GM23248 (cell line): Measurements from ENCODE around the gene VCL. TPM values are rescaled to one million over a fixed set of nuclear protein-coding genes. Genes with fewer than 3 reads are reported as not detected.

ENCODE experiments used
- DNase-seq: peaks from one replicate; pipeline ENCODE4 v3.0.0-alpha.2; 2015
- H2AFZ ChIP-seq: fragments of 200-600 bp; sonication (generic); 2 replicates; pipeline ENCODE4 v1.6.1; 2016; ENCODE audit warnings: antibody characterized with exemption
- H3F3A ChIP-seq: fragments of 200-600 bp; sonication (generic); 2 replicates; pipeline ENCODE4 v1.6.1; 2016; ENCODE audit warnings: mild to moderate bottlenecking, antibody characterized with exemption, mixed run types; ENCODE audit not compliant: insufficient read depth
- H3K27ac ChIP-seq: fragments of 200-600 bp; sonication (generic); 2 replicates; pipeline ENCODE4 v1.5.1; 2016; ENCODE audit warnings: mild to moderate bottlenecking
- H3K27me3 ChIP-seq: fragments of 200-600 bp; sonication (generic); replicated peaks from 2 replicates; pipeline ENCODE4 v1.6.1; 2016; ENCODE audit warnings: mild to moderate bottlenecking; ENCODE audit not compliant: insufficient read depth
- H3K36me3 ChIP-seq: fragments of 200-600 bp; sonication (generic); 2 replicates; pipeline ENCODE4 v1.6.1; 2016; ENCODE audit warnings: low read depth, mild to moderate bottlenecking
- H3K4me1 ChIP-seq: fragments of 200-600 bp; sonication (generic); 2 replicates; pipeline ENCODE4 v1.6.1; 2016; ENCODE audit warnings: mild to moderate bottlenecking; ENCODE audit not compliant: insufficient read depth
- H3K4me2 ChIP-seq: fragments of 200-600 bp; sonication (generic); one replicate; pipeline ENCODE4 v1.6.1; 2016; ENCODE audit warnings: mild to moderate bottlenecking; ENCODE audit not compliant: unreplicated experiment
- H3K4me3 ChIP-seq: fragments of 200-600 bp; sonication (generic); 2 replicates; pipeline ENCODE4 v1.5.1; 2016; ENCODE audit warnings: mild to moderate bottlenecking
- H3K79me2 ChIP-seq: fragments of 200-600 bp; sonication (generic); 2 replicates; pipeline ENCODE4 v1.6.1; 2016; ENCODE audit warnings: mild to moderate bottlenecking; ENCODE audit not compliant: insufficient read depth
- H3K9ac ChIP-seq: fragments of 200-600 bp; sonication (generic); 2 replicates; pipeline ENCODE4 v1.6.1; 2016; ENCODE audit warnings: mild to moderate bottlenecking
- H3K9me2 ChIP-seq: fragments of 200-600 bp; sonication (generic); 2 replicates; pipeline ENCODE4 v1.6.1; 2016; ENCODE audit warnings: mixed run types, mild to moderate bottlenecking, moderate library complexity; ENCODE audit not compliant: insufficient read depth
- H3K9me3 ChIP-seq: fragments of 200-600 bp; sonication (generic); one replicate; pipeline ENCODE4 v1.6.1; 2017; ENCODE audit warnings: low read depth
- H4K20me1 ChIP-seq: fragments of 200-600 bp; sonication (generic); 2 replicates; pipeline ENCODE4 v1.6.0; 2016; ENCODE audit not compliant: insufficient read depth
- EZH2 ChIP-seq: fragments of 200-600 bp; sonication (generic); IDR thresholded peaks from 2 replicates; pipeline ENCODE4 v1.6.1; 2018; ENCODE audit warnings: antibody characterized with exemption, mild to moderate bottlenecking; ENCODE audit not compliant: insufficient read depth, poor library complexity, severe bottlenecking
- EZH2phosphoT487 ChIP-seq: fragments of 200-600 bp; sonication (generic); IDR thresholded peaks from 2 replicates; pipeline ENCODE4 v1.6.1; 2018; ENCODE audit warnings: antibody characterized with exemption, moderate library complexity, mild to moderate bottlenecking, low read depth; ENCODE audit not compliant: insufficient read depth
- WGBS, 2 experiments: methylation state at CpG; one replicate each; pipeline ENCODE4 v1.1.6; 2015 to 2017; ENCODE audit warnings: low lambda C conversion rate in 2 of 2, low coverage in 1 of 2; ENCODE audit errors: missing lambda C conversion rate in 2 of 2; 5-methylcytosine and 5-hydroxymethylcytosine counted together
- in situ Hi-C: fragments of 300-500 bp; cut with MboI; formaldehyde crosslinking; loops from 2 replicates; pipeline ENCODE4 v1.15.0; 2020
- polyA plus RNA-seq: library from polyadenylated mRNA; unstranded; fragments of >200 nt; fragmentation: Nextera tagmentation; extraction: Ambion mirVana; gene quantifications from 2 replicates; pipeline ENCODE4 v1.2.1, GENCODE V29; 2016
- total RNA-seq: library from RNA; depleted of rRNA; stranded (reverse); fragments of >200 nt; shearing (Covaris generic); gene quantifications from 2 replicates; pipeline ENCODE4 v1.2.3, GENCODE V29; 2014

Gene VCL
- total and polyA plus RNA-seq, 2 experiments from 2014 or later, result 177 to 235 TPM

GRCh38 chr10:74088722-74089121 lies 90.8 kb downstream of the VCL start:
- Histone ChIP-seq H3K4me2 (no peak overlapping the region), H3K27me3 (no peaks in the 10 kb centered on the region), H3K27ac (no peak overlapping the region), H4K20me1 (no peaks in the 10 kb centered on the region), H3K4me3 (no peak overlapping the region), H3K9me3 (no peaks in the 10 kb centered on the region), H3K4me1 (no peaks in the 10 kb centered on the region), H2AFZ (no peak overlapping the region), H3K9me2 (no peaks in the 10 kb centered on the region), H3K9ac (no peak overlapping the region), H3K36me3 (peaks cover 76% of the 10 kb centered on the region), H3K79me2 (peaks cover 94% of the 10 kb centered on the region), H3F3A (peaks cover 51% of the 10 kb centered on the region)
- in situ Hi-C loops, result loop anchor here (25.0 kb wide), 1 partner anchor 201 kb away; no protein-coding TSS in a partner anchor
- DNase-seq, result no peak
- whole genome bisulfite sequencing, 2 experiments, result 47% methylated on average over 3 of the region's 3 CpGs
- TF ChIP-seq EZH2phosphoT487 (no peak), EZH2 (no peak)

DNA sequence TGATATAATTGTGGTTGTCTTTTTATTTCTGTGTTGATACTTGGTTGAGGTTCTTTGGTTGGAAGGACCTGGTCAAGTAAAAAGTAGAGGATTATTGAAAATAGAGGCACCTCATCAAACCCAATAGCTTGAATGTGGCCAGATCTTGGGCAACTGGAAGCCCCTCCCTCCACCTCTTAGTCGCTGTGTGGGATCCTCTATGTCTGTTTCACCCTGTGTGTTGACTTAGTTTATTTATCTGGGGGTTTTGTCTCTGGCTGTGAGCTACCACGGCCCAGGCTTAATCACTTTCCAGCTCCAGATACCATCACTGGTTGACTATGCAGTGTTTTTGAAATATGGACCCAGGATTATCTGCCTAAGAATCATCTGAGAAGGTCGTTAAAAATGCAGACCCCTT lies 94.5 kb downstream of the VCL start:
- DNase-seq, result no peak
- Histone ChIP-seq H3K27me3 (no peaks in the 10 kb centered on the region), H3K9ac (no peak overlapping the region), H3K79me2 (peaks cover 93% of the 10 kb centered on the region), H3K36me3 (peaks cover 91% of the 10 kb centered on the region), H3K9me2 (no peaks in the 10 kb centered on the region), H3K4me1 (no peaks in the 10 kb centered on the region), H3K4me2 (no peak overlapping the region), H3F3A (peaks cover 51% of the 10 kb centered on the region), H3K27ac (no peak overlapping the region), H3K9me3 (no peaks in the 10 kb centered on the region), H2AFZ (no peak overlapping the region), H4K20me1 (no peaks in the 10 kb centered on the region), H3K4me3 (no peak overlapping the region)
- in situ Hi-C loops, result loop anchor here (25.0 kb wide), 1 partner anchor 205 kb away; no protein-coding TSS in a partner anchor
- TF ChIP-seq EZH2phosphoT487, result no peak
- TF ChIP-seq EZH2, result no peak
- WGBS, 2 experiments, result 72 to 78% methylated on average over 3 of the region's 3 CpGs

DNA sequence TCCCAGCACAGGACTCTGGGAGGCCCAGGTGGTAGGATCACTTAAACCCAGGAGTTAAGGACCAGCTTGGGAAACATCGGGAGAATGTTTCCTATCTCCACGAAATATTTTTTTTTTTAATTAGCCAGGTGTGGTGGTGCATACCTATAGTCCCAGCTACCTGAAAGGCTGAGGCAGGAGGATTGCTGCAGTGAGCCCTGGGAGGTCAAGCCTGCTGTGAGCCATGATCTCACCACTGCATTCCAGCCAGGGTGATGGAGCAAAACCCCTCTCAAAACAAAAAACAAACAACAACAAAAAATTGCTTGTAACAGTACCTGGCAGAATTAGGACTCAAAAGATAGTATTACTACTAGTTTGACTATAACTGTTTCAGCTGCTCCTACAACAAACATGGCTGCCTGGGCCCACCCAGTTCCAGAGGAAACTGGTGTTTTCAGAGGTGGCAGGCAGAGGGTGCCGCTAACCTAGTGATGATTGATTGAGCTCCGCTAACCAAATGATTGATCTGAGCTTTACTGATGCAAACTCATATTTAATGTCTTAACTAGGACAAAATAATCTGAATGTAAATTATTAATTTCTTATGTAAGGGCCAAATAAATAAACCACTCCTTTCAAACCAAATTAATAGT lies 95.7 kb downstream of the VCL start:
- TF ChIP-seq EZH2phosphoT487 (no peak), EZH2 (no peak)
- no peak overlapping the region for H3K27ac ChIP-seq
- peaks cover 50% of the 10 kb centered on the region for H3F3A ChIP-seq
- no peak overlapping the region for H2AFZ ChIP-seq
- H3K79me2 ChIP-seq, result peaks cover 93% of the 10 kb centered on the region
- no peak overlapping the region for H3K4me2 ChIP-seq
- no peak for DNase-seq
- H3K9ac ChIP-seq, result no peak overlapping the region
- no peaks in the 10 kb centered on the region for H4K20me1 ChIP-seq
- no peaks in the 10 kb centered on the region for H3K9me2 ChIP-seq
- H3K4me1 ChIP-seq, result no peaks in the 10 kb centered on the region
- 98 to 100% methylated on average over 4 of the region's 4 CpGs for WGBS, 2 experiments
- no peak overlapping the region for H3K4me3 ChIP-seq
- in situ Hi-C loops, result loop anchor here (25.0 kb wide), 1 partner anchor 206 kb away; no protein-coding TSS in a partner anchor
- H3K27me3 ChIP-seq, result no peaks in the 10 kb centered on the region
- peaks cover 92% of the 10 kb centered on the region for H3K36me3 ChIP-seq
- H3K9me3 ChIP-seq, result no peaks in the 10 kb centered on the region

DNA sequence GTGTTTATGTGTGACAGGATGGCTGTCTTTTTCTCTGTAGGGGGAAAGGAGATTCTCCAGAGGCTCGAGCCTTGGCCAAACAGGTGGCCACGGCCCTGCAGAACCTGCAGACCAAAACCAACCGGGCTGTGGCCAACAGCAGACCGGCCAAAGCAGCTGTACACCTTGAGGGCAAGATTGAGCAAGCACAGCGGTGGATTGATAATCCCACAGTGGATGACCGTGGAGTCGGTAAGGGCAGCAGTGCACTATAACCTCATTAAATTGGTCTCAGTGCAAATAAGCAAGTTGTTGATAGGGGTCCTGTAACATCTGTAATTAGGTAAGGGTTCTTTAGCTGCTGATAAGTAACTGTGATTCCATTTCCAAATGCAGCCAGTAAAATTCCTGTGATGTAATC lies 96.3 kb downstream of the VCL start:
- no peak overlapping the region for H3K4me3 ChIP-seq
- peaks cover 93% of the 10 kb centered on the region for H3K79me2 ChIP-seq
- H3K27me3 ChIP-seq, result no peaks in the 10 kb centered on the region
- H3K9ac ChIP-seq, result no peak overlapping the region
- no peak overlapping the region for H3K27ac ChIP-seq
- TF ChIP-seq EZH2phosphoT487 (no peak), EZH2 (no peak)
- 92% methylated on average over 7 of the region's 7 CpGs for WGBS, 2 experiments
- H2AFZ ChIP-seq, result no peak overlapping the region
- no peaks in the 10 kb centered on the region for H3K4me1 ChIP-seq
- in situ Hi-C loops, result loop anchor here (25.0 kb wide), 1 partner anchor 207 kb away; no protein-coding TSS in a partner anchor
- H3K9me2 ChIP-seq, result no peaks in the 10 kb centered on the region
- peaks cover 47% of the 10 kb centered on the region for H3F3A ChIP-seq
- no peaks in the 10 kb centered on the region for H4K20me1 ChIP-seq
- no peak for DNase-seq
- H3K4me2 ChIP-seq, result no peak overlapping the region
- H3K36me3 ChIP-seq, result peaks cover 91% of the 10 kb centered on the region
- no peaks in the 10 kb centered on the region for H3K9me3 ChIP-seq
